ENCODE results near the gene ERMP1. TPM values are rescaled to one million over a fixed set of nuclear protein-coding genes. Genes with fewer than 3 reads are reported as not detected.

Gene ERMP1
- total RNA-seq, 5 donors from 2014 or later (not counting 1 experiment from before 2014, with no cell fraction given) = 12.1 to 23.5 (median 17.7) TPM

DNA sequence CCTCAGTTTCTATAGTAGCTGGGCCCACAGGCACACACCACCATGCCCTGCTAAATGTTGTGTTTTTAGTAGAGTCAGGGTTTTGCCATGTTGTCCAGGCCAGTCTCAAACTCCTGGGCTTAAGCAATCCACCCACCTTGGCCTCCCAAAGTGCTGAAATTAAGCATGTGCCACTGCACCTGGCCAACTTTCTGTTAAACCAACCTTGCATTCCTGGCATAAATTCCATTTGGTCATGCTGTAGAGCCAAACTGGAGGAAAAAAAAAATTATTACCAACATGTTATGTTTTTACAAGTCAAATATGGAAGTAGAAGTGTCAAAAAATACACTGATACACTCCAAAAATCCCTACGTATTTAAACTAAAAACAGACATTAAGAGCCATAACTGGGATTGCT lies 54.1 kb downstream of the ERMP1 start:
- H3K36me3 Mint-ChIP-seq = peaks cover 82% of the 10 kb centered on the region
- H3K9me3 Mint-ChIP-seq = peaks cover 16 to 21% (median 18%) of the 10 kb centered on the region in 3 donors
- POLR2A ChIA-PET = interaction anchor here in 1 of 2 donors (0.6 kb wide), 2 partner anchors 56 to 1712 kb away, joined by 3 read pairs; no protein-coding TSS in a partner anchor
- no peak for ATAC-seq (replicated peaks in 1 of 4)
- no peaks in the 10 kb centered on the region for H3K9me3 ChIP-seq
- peaks cover 9 to 54% of the 10 kb centered on the region in 2 donors for H3K36me3 ChIP-seq (ENCODE audit: control insufficient read depth in 2 of 2, extremely low read depth in 1 of 2, insufficient read depth in 1 of 2, low read length in 1 of 2)
- H3K4me3 Mint-ChIP-seq = no peak overlapping the region
- H3K4me1 ChIP-seq (ENCODE audit: control insufficient read depth in 1 of 2, extremely low read depth in 1 of 2, insufficient read depth in 2 of 2, low read length in 2 of 2) = no peaks in the 10 kb centered on the region
- no peak overlapping the region for H3K27ac Mint-ChIP-seq
- H3K4me1 Mint-ChIP-seq = peaks cover 0 to 2% (median 0%) of the 10 kb centered on the region in 3 donors
- CTCF ChIA-PET = no interaction called here
- H3K27me3 ChIP-seq (replicated peaks in 1 of 2; ENCODE audit: control insufficient read depth in 2 of 2, extremely low read depth in 1 of 2, insufficient read depth in 2 of 2, low read length in 1 of 2) = no peaks in the 10 kb centered on the region
- DNase-seq = no peak
- no peak overlapping the region for H3K27ac ChIP-seq (ENCODE audit: low read length)
- no peak overlapping the region for H3K4me3 ChIP-seq (ENCODE audit: control insufficient read depth in 1 of 2, extremely low read depth in 1 of 2, low read length in 1 of 2)
- no CpG with 5 or more reads among the region's 1 CpG for WGBS (ENCODE audit: insufficient coverage)
- no peaks in the 10 kb centered on the region for H3K27me3 Mint-ChIP-seq

DNA sequence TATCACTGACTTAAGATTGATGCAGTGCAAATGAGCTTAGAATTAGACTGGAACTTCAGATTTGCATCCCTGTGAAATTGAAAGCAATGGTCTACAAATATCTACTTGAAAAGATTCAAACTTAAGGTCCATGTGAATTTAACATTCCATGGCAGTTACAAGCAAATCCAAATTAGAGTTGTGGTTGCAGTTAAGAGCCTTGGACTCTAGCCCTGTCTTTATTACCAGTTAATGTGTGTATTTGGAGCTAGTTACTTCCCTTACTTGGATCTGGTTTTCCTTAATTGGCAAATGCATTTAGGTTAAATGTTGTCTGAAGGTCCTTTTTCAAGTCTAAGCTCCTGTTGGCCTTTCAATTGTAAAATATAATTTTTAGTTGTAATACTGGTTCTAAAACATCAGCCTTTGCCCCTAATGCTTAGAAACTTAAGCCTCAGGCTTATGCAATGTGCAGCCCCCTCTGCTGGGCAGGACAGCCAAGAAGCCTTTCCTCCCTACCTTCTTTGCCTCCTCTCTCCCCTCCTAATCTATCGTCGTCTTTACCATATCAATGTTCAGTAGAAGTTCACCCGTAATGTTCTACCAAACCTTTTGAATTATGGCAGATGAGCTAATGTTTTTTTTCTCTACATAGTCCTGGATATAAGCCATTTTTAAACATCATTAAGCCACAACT lies 59.5 kb downstream of the ERMP1 start:
- Histone ChIP-seq H3K36me3 (ENCODE audit: control insufficient read depth in 2 of 2, extremely low read depth in 1 of 2, insufficient read depth in 1 of 2, low read length in 1 of 2) (peaks cover 0 to 68% of the 10 kb centered on the region in 2 donors), H3K4me3 (ENCODE audit: control insufficient read depth in 1 of 2, extremely low read depth in 1 of 2, low read length in 1 of 2) (no peak overlapping the region), H3K9me3 (no peaks in the 10 kb centered on the region), H3K4me1 (ENCODE audit: control insufficient read depth in 1 of 2, extremely low read depth in 1 of 2, insufficient read depth in 2 of 2, low read length in 2 of 2) (peaks cover 0 to under 1% of the 10 kb centered on the region in 2 experiments), H3K27me3 (replicated peaks in 1 of 2; ENCODE audit: control insufficient read depth in 2 of 2, extremely low read depth in 1 of 2, insufficient read depth in 2 of 2, low read length in 1 of 2) (no peaks in the 10 kb centered on the region), H3K27ac (ENCODE audit: low read length) (no peak overlapping the region)
- H3K27me3 Mint-ChIP-seq = no peaks in the 10 kb centered on the region
- WGBS (ENCODE audit: insufficient coverage) = no CpG with 5 or more reads among the region's 3 CpGs
- peaks cover 2 to 4% (median 3%) of the 10 kb centered on the region in 3 donors for H3K9me3 Mint-ChIP-seq
- H3K4me1 Mint-ChIP-seq = peaks cover 3 to 5% (median 5%) of the 10 kb centered on the region in 3 donors
- POLR2A ChIA-PET = interaction anchor here in 1 of 2 donors (0.6 kb wide), 1 partner anchor 16 kb away, joined by 3 read pairs; no protein-coding TSS in a partner anchor
- ATAC-seq (replicated peaks in 1 of 4) (no peak), DNase-seq (peak in 1 of 35 experiments; percentile 3)
- CTCF ChIA-PET = interaction anchor here (0.5 to 1.4 kb wide), 4 partner anchors 16 to 748 kb away, joined by 3 read pairs; no protein-coding TSS in a partner anchor
- H3K4me3 Mint-ChIP-seq = no peak overlapping the region
- H3K36me3 Mint-ChIP-seq = peaks cover 66% of the 10 kb centered on the region
- H3K27ac Mint-ChIP-seq = no peak overlapping the region

DNA sequence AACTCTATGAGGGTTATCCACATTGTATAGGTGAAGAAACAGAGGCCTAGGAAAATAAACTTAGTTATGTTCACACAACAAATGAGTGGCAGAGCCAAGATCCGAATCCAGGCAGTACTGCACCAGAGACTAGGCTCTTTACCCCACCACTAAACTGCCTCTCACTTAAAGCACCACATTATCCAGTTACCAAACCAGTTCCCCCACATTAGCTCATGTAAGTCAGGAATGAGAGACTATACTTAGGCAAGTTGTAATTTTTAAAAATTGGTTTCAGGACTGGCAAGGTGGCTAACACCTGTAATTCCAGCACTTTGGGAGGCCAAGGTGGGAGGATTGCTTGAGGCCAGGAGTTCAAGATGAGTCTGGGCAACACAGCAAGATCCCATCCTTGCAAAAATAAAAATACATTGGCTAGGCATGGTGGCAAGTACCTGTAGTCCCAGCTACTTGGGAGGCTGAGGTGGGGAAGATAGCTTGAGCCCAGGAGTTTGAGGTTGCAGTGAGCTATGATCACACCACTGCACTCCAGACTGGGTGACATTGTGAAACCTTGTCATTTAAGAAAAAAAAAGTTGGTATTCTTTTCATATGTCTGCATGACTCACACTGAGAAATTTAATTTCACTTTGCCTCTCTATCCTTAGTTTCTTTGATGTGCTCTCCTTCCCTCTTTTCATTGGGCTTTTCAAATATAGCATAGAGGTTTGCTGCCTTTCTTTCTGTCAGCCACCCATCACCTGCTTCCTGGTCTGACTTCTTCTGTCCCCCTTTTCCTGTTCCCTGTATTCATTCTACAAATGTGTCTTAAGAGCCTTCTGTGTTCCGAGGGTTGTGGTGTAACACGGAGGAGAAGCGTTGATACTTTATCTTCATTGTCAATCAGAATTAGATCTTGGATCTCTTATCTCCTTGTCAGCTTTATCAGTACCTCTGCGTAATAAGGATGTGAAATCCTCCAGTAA lies 64.7 kb downstream of the ERMP1 start:
- no peaks in the 10 kb centered on the region for H3K27me3 Mint-ChIP-seq
- H3K27ac Mint-ChIP-seq = peak overlapping the region; percentile 5 to 82
- H3K4me3 Mint-ChIP-seq = no peak overlapping the region
- no peaks in the 10 kb centered on the region for H3K9me3 ChIP-seq
- peak in 3 of 4 experiments; percentile 33 to 61 (median 37) for ATAC-seq (replicated peaks in 1 of 4)
- peaks cover 6 to 22% (median 10%) of the 10 kb centered on the region in 3 donors for H3K4me1 Mint-ChIP-seq
- 100% methylated on average over 3 of the region's 5 CpGs for WGBS (ENCODE audit: insufficient coverage)
- H3K4me3 ChIP-seq (ENCODE audit: control insufficient read depth in 1 of 2, extremely low read depth in 1 of 2, low read length in 1 of 2) = no peak overlapping the region
- peaks cover 5% of the 10 kb centered on the region in 2 experiments for H3K4me1 ChIP-seq (ENCODE audit: control insufficient read depth in 1 of 2, extremely low read depth in 1 of 2, insufficient read depth in 2 of 2, low read length in 2 of 2)
- H3K9me3 Mint-ChIP-seq = no peaks in the 10 kb centered on the region
- H3K27me3 ChIP-seq (replicated peaks in 1 of 2; ENCODE audit: control insufficient read depth in 2 of 2, extremely low read depth in 1 of 2, insufficient read depth in 2 of 2, low read length in 1 of 2) = no peaks in the 10 kb centered on the region
- POLR2A ChIA-PET = no interaction called here
- CTCF ChIA-PET = interaction anchor here in 1 of 2 donors (0.6 kb wide), 1 partner anchor 1063 kb away, joined by 3 read pairs; no protein-coding TSS in a partner anchor
- H3K27ac ChIP-seq (ENCODE audit: low read length) = no peak overlapping the region
- peaks cover 0 to 68% of the 10 kb centered on the region in 2 donors for H3K36me3 ChIP-seq (ENCODE audit: control insufficient read depth in 2 of 2, extremely low read depth in 1 of 2, insufficient read depth in 1 of 2, low read length in 1 of 2)
- DNase-seq = no peak
- H3K36me3 Mint-ChIP-seq = peaks cover 67% of the 10 kb centered on the region

DNA sequence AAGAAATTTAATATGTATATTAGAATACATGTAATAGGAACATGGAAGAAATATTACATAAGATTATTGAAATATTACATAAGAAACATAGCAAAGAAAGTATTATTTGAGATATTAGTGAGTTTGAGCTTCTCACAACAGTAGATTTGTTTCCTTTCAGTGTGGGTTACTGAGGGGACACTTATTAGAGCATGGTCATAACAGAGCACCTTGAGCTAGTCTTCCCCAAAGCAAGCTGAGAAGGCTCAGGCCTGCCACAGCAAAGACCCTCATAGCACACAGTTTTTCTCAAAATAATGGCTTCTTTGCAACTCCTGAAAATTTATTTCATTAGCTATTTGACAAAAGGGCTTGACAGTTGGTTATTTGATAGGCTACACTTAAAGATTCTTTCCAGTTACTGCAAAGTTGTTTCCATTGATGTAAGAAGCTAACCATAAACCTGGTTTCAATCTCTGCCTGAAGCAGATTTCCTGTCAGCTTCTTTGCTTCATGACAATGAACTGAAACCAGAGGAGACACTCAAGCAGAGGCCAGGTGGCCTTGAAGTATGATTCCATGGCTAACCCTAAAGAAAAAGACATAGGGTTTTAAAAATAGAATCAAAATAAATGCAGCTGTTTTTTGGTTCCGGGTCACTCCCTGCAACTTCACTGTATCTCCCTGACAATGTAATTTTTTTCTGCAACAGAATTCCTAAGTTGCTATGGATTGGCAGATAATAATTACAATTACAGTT lies 68.6 kb downstream of the ERMP1 start:
- no peaks in the 10 kb centered on the region for H3K9me3 Mint-ChIP-seq
- H3K4me3 Mint-ChIP-seq = no peak overlapping the region
- no peaks in the 10 kb centered on the region for H3K27me3 ChIP-seq (replicated peaks in 1 of 2; ENCODE audit: control insufficient read depth in 2 of 2, extremely low read depth in 1 of 2, insufficient read depth in 2 of 2, low read length in 1 of 2)
- H3K36me3 Mint-ChIP-seq = peaks cover 57% of the 10 kb centered on the region
- H3K27ac Mint-ChIP-seq = peak overlapping the region; percentile 29 to 53
- no peak overlapping the region for H3K4me3 ChIP-seq (ENCODE audit: control insufficient read depth in 1 of 2, extremely low read depth in 1 of 2, low read length in 1 of 2)
- WGBS (ENCODE audit: insufficient coverage) = no CpG with 5 or more reads among the region's 1 CpG
- no peak for ATAC-seq (replicated peaks in 1 of 4)
- H3K4me1 ChIP-seq (ENCODE audit: control insufficient read depth in 1 of 2, extremely low read depth in 1 of 2, insufficient read depth in 2 of 2, low read length in 2 of 2) = peaks cover 5% of the 10 kb centered on the region in 2 experiments
- ChIA-PET CTCF (interaction anchor here (0.6 kb wide), 2 partner anchors 69 to 761 kb away, joined by 3 read pairs; no protein-coding TSS in a partner anchor), POLR2A (interaction anchor here in 1 of 2 donors (0.6 kb wide), 1 partner anchor 11 kb away, joined by 3 read pairs; no protein-coding TSS in a partner anchor)
- no peak overlapping the region for H3K27ac ChIP-seq (ENCODE audit: low read length)
- DNase-seq = no peak
- H3K9me3 ChIP-seq = no peaks in the 10 kb centered on the region
- H3K4me1 Mint-ChIP-seq = peaks cover 6 to 28% (median 16%) of the 10 kb centered on the region in 3 donors
- H3K27me3 Mint-ChIP-seq = no peaks in the 10 kb centered on the region
- peaks cover 0 to 54% of the 10 kb centered on the region in 2 donors for H3K36me3 ChIP-seq (ENCODE audit: control insufficient read depth in 2 of 2, extremely low read depth in 1 of 2, insufficient read depth in 1 of 2, low read length in 1 of 2)

DNA sequence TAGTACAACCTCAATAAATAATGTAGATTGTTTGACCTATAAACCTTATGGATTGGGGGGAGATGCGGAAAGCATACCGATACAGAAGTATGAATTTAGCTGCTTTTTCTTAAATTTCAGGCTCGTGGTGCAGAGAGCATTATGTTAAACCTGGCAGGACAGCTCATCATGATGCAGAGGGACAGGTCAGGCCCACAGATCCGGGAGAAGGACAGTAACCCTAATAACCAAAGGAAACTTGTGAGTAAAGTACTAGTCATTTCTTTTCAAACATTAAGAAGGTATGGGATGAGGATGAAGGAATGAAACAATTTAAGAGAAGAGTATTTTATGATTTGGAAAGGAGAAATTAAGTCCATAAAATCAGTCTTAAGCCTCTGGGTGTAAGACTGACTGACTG lies 70.5 kb downstream of the ERMP1 start:
- H3K4me3 Mint-ChIP-seq = no peak overlapping the region
- peaks cover 57% of the 10 kb centered on the region for H3K36me3 Mint-ChIP-seq
- H3K27ac Mint-ChIP-seq = no peak overlapping the region
- ATAC-seq (replicated peaks in 1 of 4) (no peak), DNase-seq (no peak)
- H3K4me1 Mint-ChIP-seq = peaks cover 6 to 18% (median 15%) of the 10 kb centered on the region in 3 donors
- H3K27ac ChIP-seq (ENCODE audit: low read length) = no peak overlapping the region
- ChIA-PET POLR2A (no interaction called here), CTCF (no interaction called here)
- no peak overlapping the region for H3K4me3 ChIP-seq (ENCODE audit: control insufficient read depth in 1 of 2, extremely low read depth in 1 of 2, low read length in 1 of 2)
- no peaks in the 10 kb centered on the region for H3K9me3 ChIP-seq
- H3K4me1 ChIP-seq (ENCODE audit: control insufficient read depth in 1 of 2, extremely low read depth in 1 of 2, insufficient read depth in 2 of 2, low read length in 2 of 2) = peaks cover 0 to 5% of the 10 kb centered on the region in 2 experiments
- H3K9me3 Mint-ChIP-seq = no peaks in the 10 kb centered on the region
- H3K27me3 ChIP-seq (replicated peaks in 1 of 2; ENCODE audit: control insufficient read depth in 2 of 2, extremely low read depth in 1 of 2, insufficient read depth in 2 of 2, low read length in 1 of 2) = no peaks in the 10 kb centered on the region
- no peaks in the 10 kb centered on the region for H3K27me3 Mint-ChIP-seq
- 100% methylated on average over 2 of the region's 4 CpGs for WGBS (ENCODE audit: insufficient coverage)
- peaks cover 0 to 45% of the 10 kb centered on the region in 2 donors for H3K36me3 ChIP-seq (ENCODE audit: control insufficient read depth in 2 of 2, extremely low read depth in 1 of 2, insufficient read depth in 1 of 2, low read length in 1 of 2)

Data from T-cell (primary cell).